ENCODE measurements around the gene SPINK4. TPM values are rescaled to one million over a fixed set of nuclear protein-coding genes. Genes with fewer than 3 reads are reported as not detected.
A peak's percentile ranks its signal among the peaks of the same experiment; 100 is the strongest.

The SPINK4 gene
- total and polyA plus RNA-seq, 5 donors from 2014 or later = not detected

DNA sequence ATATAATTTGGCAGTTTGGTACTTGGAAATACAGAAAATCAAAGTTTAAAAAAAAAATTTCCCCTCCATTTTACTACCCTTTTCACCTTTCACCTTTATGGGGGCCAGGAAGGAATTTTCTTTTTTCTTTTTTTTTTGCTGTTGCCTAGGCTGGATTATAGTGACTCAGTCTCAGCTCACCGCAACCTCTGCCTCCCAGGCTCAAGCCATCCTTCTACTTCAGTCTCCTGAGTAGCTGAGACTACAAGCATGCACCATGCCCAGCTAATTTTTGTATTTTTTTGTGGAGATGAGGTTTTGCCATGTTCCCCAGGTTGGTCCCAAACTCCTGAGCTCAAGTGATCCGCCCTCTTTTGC lies 34.0 kb downstream of the SPINK4 start:
- Mint-ChIP-seq H3K4me1 (peaks cover 12 to 28% (median 16%) of the 10 kb centered on the region in 4 donors), H3K27me3 (no peaks in the 10 kb centered on the region), H3K4me3 (no peak overlapping the region), H3K36me3 (peaks cover 41% of the 10 kb centered on the region), H3K27ac (no peak overlapping the region), H3K9me3 (no peaks in the 10 kb centered on the region)
- no peaks in the 10 kb centered on the region for H3K4me1 ChIP-seq (ENCODE audit: control insufficient read depth, insufficient read depth, low read length, poor library complexity, severe bottlenecking)
- no peaks in the 10 kb centered on the region for H3K27me3 ChIP-seq (ENCODE audit: control insufficient read depth, insufficient read depth, low read length)
- no peak overlapping the region for H3K4me3 ChIP-seq (ENCODE audit: low read depth, low read length)
- peaks cover 89% of the 10 kb centered on the region for H3K36me3 ChIP-seq (ENCODE audit: control insufficient read depth, insufficient read depth, low read length)
- no peak for ATAC-seq (ENCODE audit: low read depth in 2 of 2)
- H3K9me3 ChIP-seq (ENCODE audit: control insufficient read depth in 2 of 2, low read length in 2 of 2) = no peaks in the 10 kb centered on the region
- no peak for DNase-seq
- no peak overlapping the region for H3K27ac ChIP-seq (ENCODE audit: insufficient read depth, low read length, poor library complexity, severe bottlenecking)

DNA sequence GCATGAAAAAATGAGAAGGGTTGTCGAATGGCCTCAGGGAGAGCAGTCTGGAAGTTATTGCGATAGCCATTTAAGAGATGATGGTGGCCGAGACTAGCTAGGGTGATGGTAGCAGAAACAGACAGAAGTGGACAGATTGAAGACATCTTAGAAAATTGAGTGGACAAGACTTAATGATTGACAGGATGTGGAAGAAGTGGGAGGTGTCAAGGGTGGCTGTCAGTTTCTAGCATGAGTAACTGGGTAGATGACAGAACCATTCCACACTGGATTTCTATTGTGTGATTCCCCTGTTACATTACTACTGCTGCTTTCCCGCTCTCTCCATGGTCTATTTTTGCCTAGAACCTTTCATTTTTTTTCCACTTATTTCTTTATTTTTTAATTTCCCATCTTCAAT lies 37.5 kb downstream of the SPINK4 start:
- H3K27me3 ChIP-seq (ENCODE audit: control insufficient read depth, insufficient read depth, low read length) = no peaks in the 10 kb centered on the region
- peaks cover 93% of the 10 kb centered on the region for H3K36me3 ChIP-seq (ENCODE audit: control insufficient read depth, insufficient read depth, low read length)
- H3K9me3 ChIP-seq (ENCODE audit: control insufficient read depth in 2 of 2, low read length in 2 of 2) = no peaks in the 10 kb centered on the region
- H3K36me3 Mint-ChIP-seq = peaks cover 36% of the 10 kb centered on the region
- H3K4me3 ChIP-seq (ENCODE audit: low read depth, low read length) = no peak overlapping the region
- H3K27me3 Mint-ChIP-seq = no peaks in the 10 kb centered on the region
- DNase-seq (no peak), ATAC-seq (ENCODE audit: low read depth in 2 of 2) (no peak)
- no peak overlapping the region for H3K27ac Mint-ChIP-seq
- peaks cover 4 to 20% (median 11%) of the 10 kb centered on the region in 4 donors for H3K4me1 Mint-ChIP-seq
- H3K27ac ChIP-seq (ENCODE audit: insufficient read depth, low read length, poor library complexity, severe bottlenecking) = no peak overlapping the region
- H3K9me3 Mint-ChIP-seq = no peaks in the 10 kb centered on the region
- no peaks in the 10 kb centered on the region for H3K4me1 ChIP-seq (ENCODE audit: control insufficient read depth, insufficient read depth, low read length, poor library complexity, severe bottlenecking)
- no peak overlapping the region for H3K4me3 Mint-ChIP-seq

DNA sequence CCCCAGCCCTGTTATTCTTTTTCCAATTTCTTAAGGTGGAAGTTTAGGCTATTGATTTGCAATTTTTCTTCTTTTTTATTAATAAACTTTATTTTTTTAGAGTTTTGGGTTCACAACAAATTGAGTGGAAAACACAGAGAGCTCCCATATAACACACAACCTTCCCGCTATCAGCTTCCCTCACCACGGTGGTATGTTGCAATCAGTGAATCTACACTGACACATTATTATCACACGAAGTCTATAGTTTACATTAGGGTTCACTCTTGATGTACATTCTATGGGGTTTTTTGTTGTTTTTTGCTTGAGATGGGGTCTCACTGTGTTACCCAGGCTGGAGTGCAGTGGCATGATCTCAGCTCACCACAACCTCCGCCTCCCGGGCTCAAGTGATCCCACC lies 45.5 kb downstream of the SPINK4 start:
- Histone ChIP-seq H3K4me3 (ENCODE audit: low read depth, low read length) (no peak overlapping the region), H3K36me3 (ENCODE audit: control insufficient read depth, insufficient read depth, low read length) (peaks cover 27% of the 10 kb centered on the region), H3K27me3 (ENCODE audit: control insufficient read depth, insufficient read depth, low read length) (no peaks in the 10 kb centered on the region), H3K4me1 (ENCODE audit: control insufficient read depth, insufficient read depth, low read length, poor library complexity, severe bottlenecking) (peaks cover 25% of the 10 kb centered on the region), H3K27ac (ENCODE audit: insufficient read depth, low read length, poor library complexity, severe bottlenecking) (no peak overlapping the region), H3K9me3 (ENCODE audit: control insufficient read depth in 2 of 2, low read length in 2 of 2) (no peaks in the 10 kb centered on the region)
- no peaks in the 10 kb centered on the region for H3K9me3 Mint-ChIP-seq
- no peak overlapping the region for H3K4me3 Mint-ChIP-seq
- H3K4me1 Mint-ChIP-seq = peaks cover 4 to 15% (median 11%) of the 10 kb centered on the region in 4 donors
- DNase-seq (no peak), ATAC-seq (ENCODE audit: low read depth in 2 of 2) (no peak)
- peak overlapping the region in 1 of 3 donors; percentile 41 for H3K27ac Mint-ChIP-seq
- H3K36me3 Mint-ChIP-seq = peaks cover 13% of the 10 kb centered on the region
- peaks cover 8% of the 10 kb centered on the region for H3K27me3 Mint-ChIP-seq

DNA sequence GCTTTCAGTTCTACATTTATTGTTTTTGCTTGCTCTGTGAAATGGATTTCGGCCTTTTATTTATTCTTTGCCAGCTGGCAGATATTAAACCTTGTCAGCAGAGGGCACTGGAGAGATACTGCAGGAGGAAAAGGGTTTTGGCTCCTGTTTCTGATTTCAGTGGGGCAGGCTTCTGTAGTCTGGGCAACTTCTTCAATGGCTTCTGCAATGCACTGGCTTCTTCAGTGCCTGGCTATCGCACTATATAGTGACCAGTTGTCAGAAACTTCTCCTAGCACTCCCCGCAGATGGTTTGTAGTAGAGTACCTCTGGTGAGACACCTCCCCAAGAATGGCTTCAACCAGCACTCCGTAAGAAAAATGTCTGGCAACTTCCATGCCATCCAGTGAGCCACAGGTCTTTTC lies 47.1 kb downstream of the SPINK4 start:
- no peaks in the 10 kb centered on the region for H3K9me3 ChIP-seq (ENCODE audit: control insufficient read depth in 2 of 2, low read length in 2 of 2)
- peaks cover 40% of the 10 kb centered on the region for H3K4me1 ChIP-seq (ENCODE audit: control insufficient read depth, insufficient read depth, low read length, poor library complexity, severe bottlenecking)
- peaks cover 8% of the 10 kb centered on the region for H3K27me3 Mint-ChIP-seq
- ATAC-seq (ENCODE audit: low read depth in 2 of 2) (no peak), DNase-seq (peak; percentile 28 to 84 (median 74))
- H3K36me3 Mint-ChIP-seq = peaks cover 9% of the 10 kb centered on the region
- no peaks in the 10 kb centered on the region for H3K27me3 ChIP-seq (ENCODE audit: control insufficient read depth, insufficient read depth, low read length)
- no peak overlapping the region for H3K4me3 ChIP-seq (ENCODE audit: low read depth, low read length)
- peak overlapping the region; percentile 26 to 90 (median 60) for H3K4me3 Mint-ChIP-seq
- H3K27ac Mint-ChIP-seq = peak overlapping the region; percentile 54 to 89 (median 88)
- H3K9me3 Mint-ChIP-seq = no peaks in the 10 kb centered on the region
- peaks cover 11% of the 10 kb centered on the region for H3K36me3 ChIP-seq (ENCODE audit: control insufficient read depth, insufficient read depth, low read length)
- peaks cover 11 to 31% (median 22%) of the 10 kb centered on the region in 4 donors for H3K4me1 Mint-ChIP-seq
- H3K27ac ChIP-seq (ENCODE audit: insufficient read depth, low read length, poor library complexity, severe bottlenecking) = no peak overlapping the region

DNA sequence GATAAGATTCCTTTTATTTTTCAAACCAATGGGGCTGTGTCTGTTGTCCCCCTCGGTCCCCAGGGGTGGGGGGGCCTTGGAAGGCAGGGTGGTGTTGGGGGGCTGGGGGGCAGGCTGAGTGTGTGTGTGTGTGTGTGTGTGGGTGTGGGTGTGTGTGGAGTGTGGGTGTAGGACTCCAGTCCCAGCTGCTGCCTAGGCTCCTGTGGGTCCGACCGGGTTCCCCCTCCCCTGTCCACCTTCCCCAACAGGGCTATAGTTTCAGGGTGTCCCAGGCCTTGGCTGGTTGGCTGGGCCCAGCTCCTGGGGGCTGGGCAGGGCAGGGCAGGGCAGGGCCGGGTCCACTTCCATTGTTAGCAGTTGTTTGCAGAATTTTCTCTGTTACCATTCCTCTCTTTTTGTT lies 48.3 kb downstream of the SPINK4 start:
- no peaks in the 10 kb centered on the region for H3K27me3 ChIP-seq (ENCODE audit: control insufficient read depth, insufficient read depth, low read length)
- H3K27me3 Mint-ChIP-seq = peaks cover 8% of the 10 kb centered on the region
- peak overlapping the region in 2 of 3 donors; percentile 60 to 82 for H3K27ac Mint-ChIP-seq
- H3K9me3 ChIP-seq (ENCODE audit: control insufficient read depth in 2 of 2, low read length in 2 of 2) = no peaks in the 10 kb centered on the region
- peaks cover 22 to 43% (median 34%) of the 10 kb centered on the region in 4 donors for H3K4me1 Mint-ChIP-seq
- no peak overlapping the region for H3K4me3 ChIP-seq (ENCODE audit: low read depth, low read length)
- ATAC-seq (ENCODE audit: low read depth in 2 of 2) (no peak), DNase-seq (no peak)
- no peaks in the 10 kb centered on the region for H3K36me3 ChIP-seq (ENCODE audit: control insufficient read depth, insufficient read depth, low read length)
- peaks cover 0 to 1% (median 0%) of the 10 kb centered on the region in 7 donors for H3K9me3 Mint-ChIP-seq
- H3K4me3 Mint-ChIP-seq = peak overlapping the region in 2 of 4 donors; percentile 46 to 70
- H3K27ac ChIP-seq (ENCODE audit: insufficient read depth, low read length, poor library complexity, severe bottlenecking) = no peak overlapping the region
- peaks cover 45% of the 10 kb centered on the region for H3K4me1 ChIP-seq (ENCODE audit: control insufficient read depth, insufficient read depth, low read length, poor library complexity, severe bottlenecking)
- H3K36me3 Mint-ChIP-seq = peaks cover 13% of the 10 kb centered on the region

DNA sequence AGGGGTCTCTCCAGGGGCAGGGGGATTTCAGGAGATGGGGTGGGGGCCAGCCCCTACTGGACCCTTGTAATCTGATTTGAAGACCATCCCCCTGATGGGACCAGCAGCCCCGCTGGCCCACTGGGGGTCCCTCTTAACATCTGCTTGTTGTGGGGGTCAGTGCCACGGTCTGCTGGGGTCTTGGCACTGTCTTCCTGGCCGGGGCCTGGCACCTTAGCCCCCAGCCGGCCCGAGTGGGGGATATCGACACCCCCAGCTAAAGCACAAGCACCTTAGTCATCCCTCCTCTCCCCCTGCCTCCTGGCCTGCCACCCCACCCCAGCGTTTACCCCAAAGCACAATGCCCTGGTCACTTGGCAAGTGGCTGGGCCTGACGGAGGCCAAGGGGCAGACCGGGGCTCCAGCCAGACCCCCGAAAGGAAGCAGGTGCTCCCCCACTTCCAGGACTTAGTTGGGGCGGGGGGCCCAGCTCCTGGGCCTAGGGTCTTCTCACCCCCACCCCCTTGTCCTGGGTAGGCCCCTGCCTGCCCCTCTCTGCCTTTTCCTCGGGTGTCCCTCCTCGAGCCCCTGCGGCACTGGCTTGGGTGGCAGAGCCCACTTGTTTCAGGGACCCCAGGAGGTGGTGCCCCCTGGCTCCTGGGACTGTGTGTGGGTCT lies 49.0 kb downstream of the SPINK4 start:
- Histone ChIP-seq H3K36me3 (ENCODE audit: control insufficient read depth, insufficient read depth, low read length) (no peaks in the 10 kb centered on the region), H3K9me3 (ENCODE audit: control insufficient read depth in 2 of 2, low read length in 2 of 2) (no peaks in the 10 kb centered on the region), H3K4me1 (ENCODE audit: control insufficient read depth, insufficient read depth, low read length, poor library complexity, severe bottlenecking) (peaks cover 45% of the 10 kb centered on the region), H3K27ac (ENCODE audit: insufficient read depth, low read length, poor library complexity, severe bottlenecking) (peak overlapping the region; percentile 100), H3K27me3 (ENCODE audit: control insufficient read depth, insufficient read depth, low read length) (no peaks in the 10 kb centered on the region), H3K4me3 (ENCODE audit: low read depth, low read length) (no peak overlapping the region)
- peak overlapping the region; percentile 60 to 100 (median 99) for H3K27ac Mint-ChIP-seq
- H3K9me3 Mint-ChIP-seq = peaks cover 0 to 1% (median 0%) of the 10 kb centered on the region in 7 donors
- ATAC-seq (ENCODE audit: low read depth in 2 of 2) (no peak), DNase-seq (no peak)
- peaks cover 27 to 50% (median 39%) of the 10 kb centered on the region in 4 donors for H3K4me1 Mint-ChIP-seq
- peaks cover 18% of the 10 kb centered on the region for H3K36me3 Mint-ChIP-seq
- H3K27me3 Mint-ChIP-seq = peaks cover 8% of the 10 kb centered on the region
- peak overlapping the region in 3 of 4 donors; percentile 44 to 70 (median 46) for H3K4me3 Mint-ChIP-seq

DNA sequence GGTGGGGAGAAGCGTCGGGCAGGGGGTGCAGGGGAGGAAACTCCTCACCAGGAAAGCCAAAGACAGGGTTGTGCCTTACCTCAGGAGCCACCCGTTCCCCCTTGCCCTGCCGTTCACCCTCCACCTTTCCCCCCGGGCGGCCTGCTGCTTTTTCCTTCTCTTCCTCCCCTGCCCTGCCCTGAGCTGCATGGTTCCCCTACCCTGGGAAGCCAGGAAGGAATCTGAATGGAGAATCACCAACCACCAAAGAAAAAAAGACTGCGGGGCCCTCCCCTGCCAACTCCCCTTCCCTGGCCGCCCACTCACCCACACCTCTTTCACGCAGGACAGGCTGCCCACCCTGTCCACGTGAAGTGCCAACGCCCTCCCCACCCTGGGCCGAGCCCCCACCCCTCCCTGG lies 49.5 kb downstream of the SPINK4 start:
- peaks cover 8% of the 10 kb centered on the region for H3K27me3 Mint-ChIP-seq
- H3K4me3 Mint-ChIP-seq = peak overlapping the region; percentile 88 to 99 (median 92)
- Histone ChIP-seq H3K36me3 (ENCODE audit: control insufficient read depth, insufficient read depth, low read length) (peaks cover 4% of the 10 kb centered on the region), H3K4me1 (ENCODE audit: control insufficient read depth, insufficient read depth, low read length, poor library complexity, severe bottlenecking) (peaks cover 45% of the 10 kb centered on the region), H3K9me3 (ENCODE audit: control insufficient read depth in 2 of 2, low read length in 2 of 2) (no peaks in the 10 kb centered on the region), H3K4me3 (ENCODE audit: low read depth, low read length) (no peak overlapping the region), H3K27me3 (ENCODE audit: control insufficient read depth, insufficient read depth, low read length) (no peaks in the 10 kb centered on the region), H3K27ac (ENCODE audit: insufficient read depth, low read length, poor library complexity, severe bottlenecking) (peak overlapping the region; percentile 100)
- H3K27ac Mint-ChIP-seq = peak overlapping the region; percentile 99 to 100 (median 100)
- ATAC-seq (ENCODE audit: low read depth in 2 of 2) = no peak
- peaks cover 0 to 1% (median 0%) of the 10 kb centered on the region in 7 donors for H3K9me3 Mint-ChIP-seq
- DNase-seq = peak in 1 of 3 donors; percentile 20
- peaks cover 21% of the 10 kb centered on the region for H3K36me3 Mint-ChIP-seq
- peaks cover 27 to 55% (median 43%) of the 10 kb centered on the region in 4 donors for H3K4me1 Mint-ChIP-seq

DNA sequence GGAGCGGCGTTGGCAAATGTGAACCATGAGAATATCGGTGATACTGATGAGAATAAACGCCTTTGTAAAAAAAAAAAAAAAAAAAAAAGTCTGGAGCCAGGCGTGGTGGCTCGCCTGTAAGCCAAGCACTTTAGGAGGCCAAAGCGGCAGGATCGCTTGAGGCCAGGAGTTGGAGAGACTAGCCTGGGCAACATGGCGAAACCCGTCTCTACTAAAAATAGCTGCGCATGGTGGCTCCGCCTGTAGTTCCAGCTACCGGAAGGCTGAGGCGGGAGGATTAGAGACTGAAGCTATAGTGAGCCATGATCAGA lies 49.9 kb downstream of the SPINK4 start:
- peaks cover 8% of the 10 kb centered on the region for H3K27me3 Mint-ChIP-seq
- peak overlapping the region; percentile 71 for H3K4me3 ChIP-seq (ENCODE audit: low read depth, low read length)

More for the DNA sequence above, 49.9 kb downstream of the SPINK4 start:
- no peaks in the 10 kb centered on the region for H3K27me3 ChIP-seq (ENCODE audit: control insufficient read depth, insufficient read depth, low read length)
- H3K4me1 ChIP-seq (ENCODE audit: control insufficient read depth, insufficient read depth, low read length, poor library complexity, severe bottlenecking) = peaks cover 45% of the 10 kb centered on the region
- Mint-ChIP-seq H3K4me3 (peak overlapping the region; percentile 88 to 99 (median 92)), H3K27ac (peak overlapping the region; percentile 99 to 100 (median 100)), H3K9me3 (peaks cover 0 to 1% (median 0%) of the 10 kb centered on the region in 7 donors), H3K4me1 (peaks cover 27 to 59% (median 47%) of the 10 kb centered on the region in 4 donors), H3K36me3 (peaks cover 25% of the 10 kb centered on the region)
- ATAC-seq (ENCODE audit: low read depth in 2 of 2) = no peak
- H3K27ac ChIP-seq (ENCODE audit: insufficient read depth, low read length, poor library complexity, severe bottlenecking) = peak overlapping the region; percentile 100
- H3K36me3 ChIP-seq (ENCODE audit: control insufficient read depth, insufficient read depth, low read length) = peaks cover 8% of the 10 kb centered on the region
- H3K9me3 ChIP-seq (ENCODE audit: control insufficient read depth in 2 of 2, low read length in 2 of 2) = no peaks in the 10 kb centered on the region
- DNase-seq = no peak

Data from CD4-positive, CD25-positive, alpha-beta regulatory T cell (primary cell).